ENCODE results near the gene SCLT1.

The SCLT1 gene

DNA sequence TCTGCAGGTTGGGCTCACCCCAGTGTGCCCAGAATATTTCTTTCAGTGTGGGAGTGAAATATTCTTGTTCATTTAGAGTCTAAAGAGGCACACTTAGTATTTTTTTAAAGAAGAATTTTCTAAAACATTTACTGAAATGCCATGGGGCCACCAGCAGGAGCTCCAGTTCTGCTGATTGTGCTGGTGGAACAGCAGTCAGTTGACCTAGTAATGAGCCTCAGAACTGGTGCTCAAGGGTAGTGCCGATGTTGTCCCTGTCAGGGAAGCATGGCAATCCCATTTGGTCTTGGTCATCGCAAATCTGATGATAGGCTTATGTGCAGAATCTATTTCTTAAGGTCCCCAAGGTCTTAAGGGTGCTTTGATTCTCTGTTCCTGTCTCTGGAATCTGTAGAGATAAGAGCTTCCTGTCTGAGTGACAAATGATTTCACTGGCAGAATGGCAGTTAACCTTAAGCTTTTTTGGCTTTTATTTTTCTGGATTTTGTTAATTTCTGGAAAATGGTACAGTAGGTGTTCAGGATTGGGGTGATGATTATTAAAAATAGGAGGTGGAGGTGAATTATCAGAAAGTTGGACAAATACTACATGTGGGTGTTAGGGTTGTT, 252.5 kb downstream of the SCLT1 start:
- DNase-seq (ENCODE audit: low read depth), result no peak

DNA sequence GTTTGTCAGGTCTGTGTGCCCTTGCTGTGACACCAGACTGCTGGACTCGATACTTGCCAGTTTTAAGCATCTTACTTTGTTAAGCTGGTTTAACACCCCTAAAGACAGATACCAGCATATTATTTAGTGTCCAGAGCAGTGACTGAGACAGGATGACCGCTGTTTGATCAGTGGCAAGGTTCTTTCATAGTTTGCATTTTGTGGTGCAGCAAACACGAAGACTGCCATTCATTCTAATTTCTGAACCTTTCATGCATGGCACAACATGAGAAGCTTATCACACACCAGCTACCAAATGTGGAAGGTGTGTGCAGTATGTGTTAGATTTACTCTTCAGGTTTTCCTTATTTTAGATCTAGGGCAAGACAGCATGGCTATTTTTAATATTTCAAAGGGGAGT, 255.7 kb downstream of the SCLT1 start:
- no peak for DNase-seq (ENCODE audit: low read depth)

DNA sequence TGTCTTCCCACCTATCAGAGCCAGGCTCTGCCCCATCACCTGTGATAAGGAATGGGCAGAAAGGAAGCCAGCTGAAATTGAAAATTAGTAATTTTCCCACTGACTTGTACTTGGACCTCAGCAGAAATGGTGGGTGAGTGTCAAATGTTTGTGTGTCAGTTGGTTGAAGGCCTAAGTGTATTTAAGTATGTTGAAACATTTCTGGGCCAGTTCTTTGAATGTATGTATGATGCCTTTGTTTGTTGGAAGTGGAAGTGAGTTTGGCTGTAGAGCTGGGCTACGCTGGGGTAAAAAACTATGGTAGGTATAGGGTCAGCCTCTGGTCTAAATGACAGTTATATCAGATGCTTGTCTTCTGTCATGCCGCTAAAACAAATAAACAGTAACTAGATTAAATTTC, 256.1 kb downstream of the SCLT1 start:
- DNase-seq (ENCODE audit: low read depth), result no peak

DNA sequence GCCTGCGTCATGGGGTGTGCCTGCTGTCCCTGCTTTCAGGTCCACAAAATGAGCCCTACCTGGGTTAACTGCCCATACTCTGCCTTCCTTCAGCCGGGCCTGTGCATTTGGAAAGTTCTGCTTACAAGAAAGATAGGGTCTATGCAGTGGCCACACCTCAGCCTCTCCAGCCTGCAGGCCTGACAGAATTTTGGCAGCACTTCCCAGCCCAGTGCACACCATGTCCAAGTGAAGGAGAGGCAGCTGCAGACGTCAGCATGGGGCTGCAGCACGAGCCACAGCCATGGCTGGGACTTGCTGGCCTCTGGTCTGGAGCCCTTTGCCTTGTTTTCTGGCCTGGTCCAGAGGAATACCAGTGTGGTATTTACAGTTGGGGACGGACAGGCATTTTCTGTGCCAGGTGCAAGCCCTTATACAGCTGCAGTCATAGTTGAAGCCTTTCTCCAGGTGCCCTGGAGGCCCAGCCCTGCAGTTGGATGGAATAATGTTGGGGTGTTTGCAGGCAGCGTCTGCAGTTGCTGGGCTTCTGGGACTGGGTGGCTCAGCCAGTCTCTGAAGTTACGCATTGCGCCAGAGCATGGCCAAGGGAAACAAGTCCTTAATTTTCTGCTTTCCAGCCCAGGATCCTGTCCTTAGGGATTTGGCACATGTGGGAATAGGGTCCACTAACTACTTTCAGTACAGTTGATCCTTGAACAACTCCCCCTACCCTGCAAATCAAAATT, 257.7 kb downstream of the SCLT1 start:
- no peak for DNase-seq (ENCODE audit: low read depth)
